Epithelial cell of esophagus (primary cell): Measurements from ENCODE around the gene CAPZB.

ENCODE experiments used
- DNase-seq: peaks from one replicate; pipeline ENCODE4 v3.0.0; 2010; ENCODE audit warnings: low read depth
- H3K4me3 ChIP-seq: 2 replicates; pipeline ENCODE4 v1.5.1; 2011; ENCODE audit warnings: mild to moderate bottlenecking, low read length, control low read depth
- CTCF ChIP-seq: IDR thresholded peaks from 2 replicates; pipeline ENCODE4 v1.5.1; 2011; ENCODE audit warnings: low read depth, mild to moderate bottlenecking, low read length, control low read depth, inconsistent platforms; ENCODE audit not compliant: insufficient read depth; ENCODE audit errors: missing control alignments

CAPZB gene

GRCh38 chr1:19485362-19486187 is at the start of gene CAPZB:
Gene CAPZB (minus strand): TSS chr1:19485539. CDS start chr1:19485438, 101 bp downstream.
- no peak for TF ChIP-seq CTCF

GRCh38 chr1:19534281-19534680 is 48.9 kb upstream of the CAPZB start:
- no peak for TF ChIP-seq CTCF
- no peak for DNase-seq

More at GRCh38 chr1:19485362-19486187, at the start of gene CAPZB:
- DNase-seq: peak; percentile 93
- peak within 1 kb of the TSS; percentile 91 for H3K4me3 ChIP-seq

GRCh38 chr1:19533626-19534025 is 48.3 kb upstream of the CAPZB start:
- no peak overlapping the region for H3K4me3 ChIP-seq
- TF ChIP-seq CTCF: no peak
- no peak for DNase-seq

More at GRCh38 chr1:19534281-19534680, 48.9 kb upstream of the CAPZB start:
- no peak overlapping the region for H3K4me3 ChIP-seq

- no peak for DNase-seq
- TF ChIP-seq CTCF: no peak
- no peak overlapping the region for H3K4me3 ChIP-seq
Measured at GRCh38 chr1:19532519-19532918, 47.2 kb upstream of the CAPZB start.

DNA sequence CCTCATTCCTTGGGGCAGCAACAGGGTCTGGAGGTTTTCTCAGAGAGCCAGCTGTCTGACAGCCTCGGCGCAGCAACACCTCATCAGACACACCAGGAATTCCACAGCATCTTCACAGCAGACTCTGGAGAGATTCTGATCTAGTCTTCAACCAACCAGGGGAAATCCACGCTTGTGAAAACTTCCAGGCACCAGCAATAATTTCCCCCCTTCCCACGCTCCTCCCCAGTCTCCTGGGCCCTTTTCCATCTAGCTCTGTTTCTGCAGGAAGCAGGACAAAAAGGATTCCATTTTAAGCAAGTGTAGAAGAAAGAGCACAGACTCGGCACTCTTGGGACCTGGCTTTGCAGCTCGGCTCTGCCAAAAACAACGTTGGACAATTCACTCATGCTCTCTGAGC is 44.3 kb upstream of the CAPZB start:
- H3K4me3 ChIP-seq: no peak overlapping the region
- no peak for TF ChIP-seq CTCF
- DNase-seq: no peak

DNA sequence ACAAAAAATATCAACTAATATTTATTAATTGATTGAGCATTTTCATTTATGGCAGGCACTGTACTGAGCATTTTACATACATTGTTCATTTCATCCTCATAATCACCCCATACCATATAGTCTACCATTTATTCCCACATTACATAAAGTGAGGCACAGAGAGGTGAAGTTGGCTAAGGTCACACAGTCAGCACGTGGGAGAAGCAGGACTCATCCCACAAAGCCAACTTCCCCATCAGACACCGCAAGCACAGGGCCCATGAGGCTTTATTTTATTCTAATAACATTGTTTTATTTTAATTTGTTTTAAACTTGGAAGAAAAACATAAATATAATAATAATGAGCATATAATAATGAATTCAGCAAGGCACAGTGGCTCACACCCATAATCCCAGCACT is 43.1 kb upstream of the CAPZB start:
- TF ChIP-seq CTCF: no peak
- no peak overlapping the region for H3K4me3 ChIP-seq
- no peak for DNase-seq
